Lower leg skin (tissue), 3 donors: ENCODE measurements around the gene TRIM10.

ENCODE experiments used
- POLR2A ChIP-seq, 2 donors: fragments of 450-650 bp; IDR thresholded peaks; one replicate each; pipeline ENCODE4 v1.6.1; 2016 to 2017; ENCODE audit warnings: antibody characterized with exemption in 2 of 2, mild to moderate bottlenecking in 1 of 2, moderate library complexity in 1 of 2
- TF ChIP-seq, protein P1 (sequence below), 3 donors: fragments of 450-650 bp; IDR thresholded peaks; one replicate each; pipeline ENCODE4 v1.5.1; 2016; ENCODE audit warnings: antibody characterized with exemption in 3 of 3, mild to moderate bottlenecking in 3 of 3, moderate library complexity in 2 of 3

- no peak for TF ChIP-seq POLR2A (IDR thresholded peaks at IDR 0.05)
- TF ChIP-seq, protein P1, sequence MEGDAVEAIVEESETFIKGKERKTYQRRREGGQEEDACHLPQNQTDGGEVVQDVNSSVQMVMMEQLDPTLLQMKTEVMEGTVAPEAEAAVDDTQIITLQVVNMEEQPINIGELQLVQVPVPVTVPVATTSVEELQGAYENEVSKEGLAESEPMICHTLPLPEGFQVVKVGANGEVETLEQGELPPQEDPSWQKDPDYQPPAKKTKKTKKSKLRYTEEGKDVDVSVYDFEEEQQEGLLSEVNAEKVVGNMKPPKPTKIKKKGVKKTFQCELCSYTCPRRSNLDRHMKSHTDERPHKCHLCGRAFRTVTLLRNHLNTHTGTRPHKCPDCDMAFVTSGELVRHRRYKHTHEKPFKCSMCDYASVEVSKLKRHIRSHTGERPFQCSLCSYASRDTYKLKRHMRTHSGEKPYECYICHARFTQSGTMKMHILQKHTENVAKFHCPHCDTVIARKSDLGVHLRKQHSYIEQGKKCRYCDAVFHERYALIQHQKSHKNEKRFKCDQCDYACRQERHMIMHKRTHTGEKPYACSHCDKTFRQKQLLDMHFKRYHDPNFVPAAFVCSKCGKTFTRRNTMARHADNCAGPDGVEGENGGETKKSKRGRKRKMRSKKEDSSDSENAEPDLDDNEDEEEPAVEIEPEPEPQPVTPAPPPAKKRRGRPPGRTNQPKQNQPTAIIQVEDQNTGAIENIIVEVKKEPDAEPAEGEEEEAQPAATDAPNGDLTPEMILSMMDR (IDR thresholded peaks at IDR 0.05), result no peak
Measured at GRCh38 chr6:30154061-30154460, 7.0 kb downstream of the TRIM10 start.
